NCI-H1417 (cell line): ENCODE measurements around the gene TSSK6.

Experiments used
- DNase-seq, 3 experiments: peaks; one replicate each; lab custom pipeline; 2025; lab: John Stamatoyannopoulos, UW

The TSSK6 gene

DNA sequence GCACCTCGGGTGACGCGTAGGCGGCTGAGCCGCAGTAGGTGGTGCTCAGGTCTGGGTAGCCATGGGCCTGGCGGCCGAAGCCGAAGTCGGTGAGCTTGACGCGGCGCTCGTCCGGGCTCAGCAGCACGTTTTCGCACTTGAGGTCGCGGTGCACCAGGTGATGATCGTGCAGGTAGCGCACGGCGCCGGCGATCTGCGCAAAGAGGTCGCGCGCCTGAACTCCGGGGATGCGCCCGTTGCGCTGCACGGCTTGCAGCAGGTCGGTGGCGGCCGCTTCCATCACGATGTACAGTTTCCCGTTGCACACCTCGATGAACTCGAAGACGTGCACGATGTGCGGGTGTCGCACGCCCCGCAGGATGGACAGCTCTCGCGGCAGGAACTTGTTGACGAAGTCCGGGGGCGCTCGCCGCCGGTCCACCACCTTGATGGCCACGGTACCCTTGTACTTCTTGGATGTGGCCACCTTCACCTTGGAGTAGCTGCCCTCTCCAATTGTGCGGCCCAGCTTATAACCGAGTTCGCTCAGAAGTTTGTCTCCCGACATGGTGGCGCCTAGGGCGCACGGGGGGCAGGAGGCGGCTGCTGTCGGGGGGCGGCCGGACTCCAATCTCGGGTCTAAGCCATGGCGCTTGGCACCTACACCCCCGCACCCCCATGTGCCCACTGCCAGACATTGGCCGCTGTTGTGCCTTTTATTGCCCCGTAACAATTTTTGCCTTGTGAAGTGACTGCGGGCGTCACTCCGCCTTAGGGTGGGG is at the start of gene TSSK6:
Gene TSSK6, minus strand, starts transcription at position 668 of the 761 bp plus-strand sequence. Its CDS starts 121 bp downstream, at position 547.
- DNase-seq, result no peak

DNA sequence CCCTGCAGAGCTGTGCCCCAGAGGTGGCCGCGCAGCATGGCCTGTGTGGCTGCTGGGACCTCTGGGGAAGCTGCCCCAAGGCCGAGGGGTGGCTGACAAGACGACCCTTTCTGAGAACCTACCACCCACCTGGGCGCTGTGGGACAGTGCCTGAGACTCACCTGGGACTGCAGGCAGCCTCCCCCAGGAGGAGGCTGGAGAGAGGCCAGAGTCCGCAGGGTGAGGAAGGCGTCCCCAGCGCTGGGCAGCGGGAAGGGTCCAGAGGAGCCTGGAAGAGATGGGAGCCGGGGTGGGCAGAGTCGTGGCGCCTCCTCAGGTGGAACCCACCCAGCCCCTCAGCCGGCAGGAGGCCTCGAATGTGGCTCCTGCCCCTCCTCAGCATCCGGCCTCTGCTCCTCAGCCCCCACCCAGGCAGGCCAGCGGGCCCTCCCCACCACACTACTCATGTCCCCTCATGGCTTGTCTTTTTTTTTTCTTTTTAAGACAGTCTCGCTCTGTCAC is 48.0 kb upstream of the TSSK6 start:
- no peak for DNase-seq

DNA sequence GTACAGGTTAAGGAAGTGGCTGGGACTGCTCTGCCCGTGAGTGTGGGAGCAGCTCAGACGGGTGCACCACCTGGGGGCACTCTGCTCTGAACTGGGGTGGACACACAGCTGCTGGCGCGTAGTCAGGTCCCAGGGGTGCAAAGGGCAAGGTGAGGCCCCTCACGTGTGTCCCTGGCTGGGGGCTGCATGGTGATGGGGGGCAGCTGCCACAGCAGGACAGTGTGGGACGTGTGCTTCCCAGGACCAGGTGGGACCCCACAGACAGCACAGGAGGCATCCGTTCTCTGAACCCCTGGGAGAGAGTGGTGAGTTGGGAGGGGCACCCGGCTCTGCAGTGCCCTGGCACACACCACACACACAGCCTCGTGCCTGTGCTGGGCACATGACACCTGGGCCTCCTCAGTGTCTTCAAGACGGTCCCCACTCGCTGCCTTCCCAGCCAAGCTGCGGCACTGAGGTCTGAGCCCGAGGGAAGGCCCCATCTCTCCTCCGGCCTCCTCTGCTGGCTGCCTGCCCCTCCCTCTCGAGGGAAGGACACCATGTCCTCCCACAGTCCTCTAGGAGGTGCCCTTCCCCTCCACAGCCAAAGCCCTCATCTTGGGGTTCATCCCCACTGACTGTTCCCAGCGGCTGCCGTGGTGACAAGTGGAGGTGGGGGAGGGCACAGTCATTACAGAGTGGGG is 47.5 kb upstream of the TSSK6 start:
- no peak for DNase-seq

DNA sequence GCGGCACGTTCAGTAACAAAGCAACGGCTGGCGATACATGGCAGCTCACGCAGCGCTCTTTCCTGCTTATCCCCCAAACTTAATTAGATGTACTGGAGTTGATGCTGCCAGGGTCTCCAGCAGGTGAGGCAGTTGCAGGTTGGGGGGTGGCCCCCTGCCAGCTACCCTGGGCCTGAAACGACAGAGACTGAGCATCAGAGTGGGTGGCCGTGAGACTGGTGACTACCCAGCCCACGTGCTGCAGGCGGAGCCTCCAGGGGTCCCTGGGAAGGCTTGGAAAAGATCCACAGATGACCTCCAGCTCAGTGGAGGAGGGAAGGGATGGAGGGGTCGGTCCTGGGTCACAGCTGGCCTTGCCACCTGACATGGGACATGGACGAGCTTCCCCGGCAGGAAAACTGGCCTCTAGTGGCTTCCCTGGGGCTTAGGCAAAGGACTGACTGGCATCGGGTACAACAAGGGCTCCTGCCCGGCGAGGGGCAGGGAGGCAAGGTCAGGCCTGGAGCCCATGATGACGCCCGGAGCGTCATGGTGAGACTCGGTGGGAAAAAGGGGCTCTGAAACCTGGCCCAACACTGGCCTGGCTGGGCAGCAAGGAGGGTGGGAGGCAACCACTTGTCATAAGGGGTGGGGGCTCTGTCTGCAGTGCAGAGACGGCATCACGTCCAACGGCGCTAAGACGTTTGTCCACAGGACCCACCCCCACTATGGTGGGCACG is 46.8 kb upstream of the TSSK6 start:
- no peak for DNase-seq

DNA sequence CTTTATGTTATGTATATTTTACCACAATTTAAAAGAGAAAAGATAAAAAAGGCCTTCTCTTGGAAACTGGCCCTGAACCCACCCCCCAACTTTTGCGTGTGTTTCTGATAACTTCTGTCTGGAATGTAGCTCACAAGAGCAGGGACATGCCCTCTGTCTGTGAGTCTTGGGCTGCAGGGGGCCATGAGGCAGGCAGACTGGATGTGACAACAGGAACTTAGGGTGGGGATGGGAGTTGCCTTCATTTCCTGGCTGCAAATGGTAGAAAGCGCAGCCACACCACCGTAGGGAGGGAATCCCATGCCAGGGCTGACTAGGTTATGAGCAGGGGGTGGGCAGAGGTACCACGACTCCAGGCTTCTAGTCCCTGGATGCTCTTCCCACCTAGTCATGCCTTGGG is 44.6 kb upstream of the TSSK6 start:
- no peak for DNase-seq

DNA sequence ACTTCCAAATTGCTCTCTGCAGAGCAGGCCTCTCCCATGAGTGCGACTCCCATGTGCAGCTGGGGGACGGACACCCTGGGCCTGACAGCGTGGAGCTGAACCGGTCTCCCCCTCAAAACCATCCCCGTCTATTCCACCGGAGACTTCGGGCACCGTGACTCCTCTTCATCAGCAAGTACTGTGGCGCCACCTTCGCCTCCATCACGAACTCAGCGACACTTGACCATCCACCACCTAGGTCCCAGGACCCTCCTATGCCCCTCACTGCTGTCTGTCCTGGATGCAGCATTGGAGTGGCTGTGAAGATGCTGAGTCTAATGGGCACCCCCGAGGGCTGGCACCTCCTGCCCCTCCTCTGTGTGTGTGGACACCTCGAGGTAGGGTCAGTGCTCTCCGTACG is 43.3 kb upstream of the TSSK6 start:
- no peak for DNase-seq

DNA sequence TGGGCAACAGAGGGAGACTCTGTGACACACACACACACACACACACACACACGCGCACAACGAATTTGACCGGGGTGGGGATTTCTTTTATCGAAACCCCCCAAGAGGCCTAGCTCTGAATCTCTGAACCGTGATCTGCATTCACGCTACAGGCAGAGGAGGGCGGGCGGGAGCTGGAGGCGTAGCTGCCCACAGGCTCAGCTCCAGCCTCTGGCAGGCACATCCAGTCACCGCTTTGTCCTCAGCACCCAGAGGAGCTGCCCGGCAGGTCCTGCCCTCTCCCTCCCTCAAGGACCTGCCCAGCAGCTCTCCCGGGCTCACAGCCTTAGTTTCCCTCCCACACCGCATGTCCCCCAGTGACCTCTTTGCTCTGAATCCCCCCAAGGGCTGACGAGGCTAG is 42.7 kb upstream of the TSSK6 start:
- no peak for DNase-seq

DNA sequence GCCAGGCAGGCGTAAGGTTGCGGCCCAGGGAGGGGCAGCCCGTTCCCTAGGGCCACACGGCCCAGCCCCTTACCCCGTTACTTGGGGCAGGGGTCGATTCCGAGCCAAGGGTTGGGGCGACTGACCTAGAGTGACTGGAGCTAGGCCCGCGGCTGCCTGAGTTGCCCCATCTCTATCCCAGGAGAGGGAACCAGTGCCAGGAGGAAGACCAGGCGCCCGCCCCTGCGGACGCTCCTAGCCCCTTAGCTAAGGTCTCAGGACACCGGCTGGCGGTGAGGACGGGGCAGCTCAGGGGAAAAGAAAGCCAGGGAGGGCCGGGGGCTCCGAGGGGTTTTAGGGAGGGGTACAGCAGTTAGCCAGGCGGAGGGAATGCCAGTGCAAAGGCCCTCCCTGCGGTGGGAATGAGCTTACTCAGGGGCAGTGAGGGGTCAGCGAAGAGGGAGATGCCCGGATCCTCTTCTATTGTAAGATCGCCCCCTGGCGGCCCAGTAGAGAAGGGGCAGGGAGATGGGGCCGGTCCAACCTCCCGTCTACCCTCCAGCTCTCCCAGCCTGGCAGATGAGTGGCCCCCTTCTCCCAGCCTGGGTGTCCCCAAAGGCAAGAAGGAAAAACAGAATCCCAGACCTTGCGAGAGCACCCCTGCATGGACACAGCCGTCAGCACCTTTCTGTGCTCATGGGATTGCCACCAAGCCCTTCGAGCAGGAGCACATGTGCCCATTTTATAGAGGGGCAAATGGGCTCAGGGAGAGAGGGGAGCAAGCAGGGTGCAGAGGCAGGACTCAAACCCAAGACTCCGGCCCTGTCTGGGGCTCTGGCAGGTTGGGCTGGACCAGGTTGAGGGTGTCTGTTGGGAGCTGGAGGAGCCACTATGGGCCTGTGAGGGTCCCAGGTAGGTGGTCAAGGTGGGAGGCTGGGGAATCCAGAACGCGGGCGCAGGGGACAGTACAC is 39.0 kb upstream of the TSSK6 start:
- no peak for DNase-seq

DNA sequence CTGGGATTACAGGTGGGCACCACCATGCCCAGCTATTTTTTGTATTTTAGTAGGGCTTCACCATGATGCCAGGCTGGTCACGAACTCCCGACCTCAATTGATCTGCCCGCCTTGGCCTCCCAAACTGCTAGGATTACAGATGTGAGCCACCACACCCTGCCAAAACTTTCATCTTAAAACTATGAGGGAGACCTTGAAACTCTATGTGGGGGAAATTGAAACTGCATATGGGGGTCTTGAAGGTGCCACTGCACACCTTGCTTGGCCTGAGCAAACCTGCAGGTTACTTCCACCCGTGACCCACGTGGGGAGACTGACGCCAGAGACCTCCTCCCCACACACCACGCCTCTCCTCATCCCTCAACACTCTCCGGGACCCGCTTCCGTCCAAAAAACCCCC is 38.3 kb upstream of the TSSK6 start:
- DNase-seq, result no peak

DNA sequence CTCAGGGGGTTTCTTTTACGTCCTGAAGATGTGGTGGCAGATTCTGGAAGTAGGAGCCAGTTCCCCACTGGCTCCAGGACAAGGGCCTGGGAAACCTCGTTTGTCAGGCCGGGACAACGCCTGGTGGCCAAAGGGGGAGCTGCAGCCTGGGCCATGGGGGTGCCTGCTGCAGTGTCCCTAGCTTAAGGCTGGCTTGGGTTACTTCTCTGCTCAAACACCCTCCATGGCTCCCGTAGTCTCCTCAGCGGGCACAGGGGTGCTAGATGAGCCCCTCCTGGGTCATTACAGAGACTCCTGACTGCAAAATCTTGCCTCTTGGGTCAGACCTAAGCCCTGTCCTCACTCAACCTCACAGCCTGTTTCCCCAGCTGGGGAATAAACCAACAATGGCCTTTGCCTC is 37.5 kb upstream of the TSSK6 start:
- no peak for DNase-seq

DNA sequence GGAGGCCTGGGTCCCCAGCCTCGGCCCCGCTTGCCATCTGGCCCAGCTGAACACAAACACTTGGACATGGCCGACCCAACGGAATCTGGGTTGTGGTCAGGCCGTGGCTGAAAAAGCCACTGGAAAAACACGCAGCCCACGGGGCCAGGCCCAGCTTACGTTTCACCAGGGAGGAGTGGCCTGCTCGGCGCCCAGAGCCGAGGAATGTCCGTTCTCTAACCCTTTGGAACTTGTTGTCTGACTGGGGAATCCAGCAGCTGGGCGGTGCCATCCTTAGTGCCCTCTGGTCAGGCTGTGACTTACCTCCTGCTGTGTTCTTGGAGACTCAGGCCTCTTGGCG is 36.5 kb upstream of the TSSK6 start:
- DNase-seq, result no peak

DNA sequence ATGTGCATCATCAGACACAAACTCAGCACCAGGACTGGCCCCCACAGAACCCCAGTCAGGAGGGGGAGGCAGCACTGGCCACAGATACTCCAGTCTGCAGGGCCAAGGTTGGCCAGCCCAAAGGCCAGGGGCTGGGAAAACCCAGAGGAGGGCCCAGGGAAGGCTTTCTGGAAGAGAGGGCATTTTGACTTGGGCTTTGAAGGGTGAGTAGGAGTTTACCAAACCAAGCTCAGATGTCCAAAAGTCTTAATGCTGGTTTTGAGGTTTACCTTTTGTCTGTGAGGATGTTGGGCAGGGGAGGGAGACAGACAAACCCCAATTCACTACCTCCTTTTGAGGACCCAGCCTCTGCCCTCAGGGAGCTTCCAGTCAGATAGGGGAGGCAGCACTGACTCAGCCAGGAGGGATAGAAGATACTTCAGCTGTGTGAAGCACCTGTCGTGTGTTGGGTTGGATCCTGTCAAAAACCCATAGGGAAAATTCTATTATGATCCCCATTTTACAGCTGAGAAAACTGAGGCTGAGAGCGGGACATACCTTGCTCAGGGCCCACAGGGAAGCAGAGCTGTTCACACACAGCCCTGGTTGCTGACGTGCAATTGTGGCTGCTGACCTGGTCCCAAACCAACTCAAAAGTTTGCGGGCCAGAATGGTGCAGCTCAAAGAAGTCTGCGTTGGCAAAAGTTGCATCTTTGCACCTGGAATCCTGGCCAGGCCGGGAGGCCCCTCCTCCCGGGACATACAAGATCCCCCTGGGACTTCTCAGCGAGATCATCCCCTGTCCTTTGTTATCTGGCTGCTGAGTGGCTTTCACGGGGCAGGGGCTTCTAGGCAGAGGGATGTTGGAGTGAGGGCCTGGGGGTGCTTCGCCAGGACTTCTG is 35.9 kb upstream of the TSSK6 start:
- DNase-seq, result no peak

DNA sequence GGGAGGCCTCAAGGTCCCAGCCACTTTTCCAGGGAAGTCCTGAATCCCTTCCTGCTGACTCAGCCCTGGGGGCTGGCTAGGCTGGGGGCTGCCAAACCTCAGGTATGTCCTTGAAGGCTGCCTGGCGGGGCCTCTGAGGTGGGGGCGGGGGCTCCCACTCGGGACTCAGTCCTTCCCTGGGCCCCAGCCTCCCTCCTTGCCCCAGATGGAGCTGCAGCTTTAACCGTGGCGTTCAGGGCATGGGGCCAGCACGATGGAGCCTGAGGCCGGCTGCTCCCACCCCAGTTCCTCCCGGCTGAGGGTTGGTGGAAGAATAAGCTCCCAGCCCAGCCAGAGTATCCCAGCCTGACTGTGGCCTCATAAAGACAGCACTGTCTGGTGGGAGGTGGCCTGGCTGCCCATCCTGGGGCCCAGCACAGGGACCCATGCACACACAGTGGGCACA is 35.2 kb upstream of the TSSK6 start:
- DNase-seq, result no peak

DNA sequence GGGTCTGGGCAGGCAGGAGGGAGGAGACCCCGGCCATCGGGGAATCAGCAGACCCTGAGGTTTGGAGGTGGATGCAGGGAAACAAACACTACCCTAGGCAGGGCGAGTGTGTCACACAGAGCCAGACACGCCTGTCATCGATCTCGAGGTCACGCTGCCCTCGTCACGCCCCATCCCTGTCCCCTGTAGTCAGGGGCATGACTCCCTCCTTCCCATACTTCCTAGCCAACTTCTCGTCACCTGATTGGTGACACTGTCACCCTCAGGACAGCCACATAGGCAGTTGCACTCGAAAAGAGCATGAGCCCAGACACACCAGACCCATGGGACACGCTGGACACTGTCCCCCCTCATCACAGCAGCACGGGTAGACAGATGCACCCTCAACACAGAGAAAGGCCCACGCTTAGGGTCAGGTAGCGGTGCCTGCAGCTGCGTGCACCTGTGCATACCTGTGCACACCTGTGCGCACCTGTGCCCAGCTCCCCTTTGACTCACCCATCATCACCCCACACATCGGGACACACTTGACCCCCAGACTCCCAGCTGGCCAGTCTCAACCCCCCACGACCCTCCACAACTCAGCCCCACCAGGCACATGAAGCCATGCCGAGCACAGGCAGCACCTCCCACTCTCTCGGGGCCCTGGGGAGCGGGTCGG is 34.6 kb upstream of the TSSK6 start:
- DNase-seq, result no peak

DNA sequence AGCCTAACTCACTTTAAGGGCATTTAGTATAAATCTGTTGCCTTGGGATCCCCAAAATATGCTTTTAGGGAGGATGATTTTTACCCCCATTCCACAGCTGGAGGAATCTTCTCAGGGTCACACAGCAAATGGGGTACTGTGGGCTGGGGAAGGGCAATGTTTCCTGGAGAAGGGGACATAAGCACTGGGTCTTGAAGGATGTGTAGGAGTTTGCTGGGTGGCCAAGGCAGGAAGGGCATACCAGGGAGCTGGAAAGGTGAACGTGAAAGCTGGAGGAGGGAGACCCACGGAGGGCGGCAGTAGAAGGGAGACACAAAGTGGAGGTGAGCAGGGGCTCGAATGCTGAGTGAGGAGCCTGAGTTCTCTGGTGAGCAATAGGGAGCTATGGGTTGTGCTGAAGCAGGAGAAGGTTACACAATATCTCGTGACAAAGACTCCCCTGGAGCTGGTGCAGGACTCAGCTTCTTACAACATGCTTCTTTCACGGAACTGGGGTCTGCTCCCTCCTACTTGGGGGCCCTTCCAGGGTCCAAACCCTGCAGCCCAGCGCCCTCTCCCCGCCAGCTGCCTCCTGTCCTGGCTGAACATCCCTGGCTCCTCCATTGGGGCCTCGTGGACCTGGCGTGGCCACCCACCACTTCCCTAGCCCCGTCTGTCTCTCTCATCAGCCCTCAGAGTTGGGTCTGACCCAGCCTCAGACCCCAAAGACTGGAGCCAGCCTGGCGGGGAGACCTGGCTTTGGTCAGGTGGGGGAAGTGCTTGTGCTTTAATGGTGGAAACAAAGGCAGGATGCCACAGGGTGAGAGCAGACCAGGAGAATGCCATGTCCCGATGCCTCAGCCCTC is 33.8 kb upstream of the TSSK6 start:
- DNase-seq, result no peak

DNA sequence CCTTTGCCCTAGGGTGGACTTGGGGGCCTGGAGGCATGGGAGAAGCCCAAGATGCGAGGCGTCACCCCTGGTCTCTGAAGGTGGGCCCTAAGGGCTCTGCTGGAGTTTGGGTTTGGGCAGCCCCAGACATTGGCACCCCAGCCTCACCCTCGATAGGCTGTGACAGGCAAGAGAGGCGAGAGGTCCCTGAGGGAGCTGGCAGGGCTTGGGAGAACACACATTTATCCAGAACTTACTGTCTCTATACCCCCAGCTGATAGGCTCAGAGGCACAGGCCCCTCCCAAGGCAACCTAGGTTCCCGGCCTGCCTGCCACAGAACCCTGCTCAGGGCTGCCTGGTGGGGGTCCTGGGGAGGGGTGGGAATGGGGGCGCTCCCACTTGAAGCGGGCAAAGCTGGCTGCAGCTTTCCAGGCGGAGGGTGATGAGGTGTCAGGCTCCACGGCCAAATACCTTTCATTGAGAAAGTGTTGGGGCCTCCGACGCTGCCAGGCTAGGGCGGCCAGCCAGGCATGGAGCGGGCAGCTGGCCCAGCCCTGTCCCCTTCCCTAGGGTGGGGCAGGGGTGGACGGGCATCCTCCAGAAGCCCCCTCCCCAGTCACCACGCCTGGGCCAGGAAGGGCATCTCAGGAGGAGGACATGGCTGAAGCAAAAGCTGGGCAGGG is 32.5 kb upstream of the TSSK6 start:
- DNase-seq, result no peak

DNA sequence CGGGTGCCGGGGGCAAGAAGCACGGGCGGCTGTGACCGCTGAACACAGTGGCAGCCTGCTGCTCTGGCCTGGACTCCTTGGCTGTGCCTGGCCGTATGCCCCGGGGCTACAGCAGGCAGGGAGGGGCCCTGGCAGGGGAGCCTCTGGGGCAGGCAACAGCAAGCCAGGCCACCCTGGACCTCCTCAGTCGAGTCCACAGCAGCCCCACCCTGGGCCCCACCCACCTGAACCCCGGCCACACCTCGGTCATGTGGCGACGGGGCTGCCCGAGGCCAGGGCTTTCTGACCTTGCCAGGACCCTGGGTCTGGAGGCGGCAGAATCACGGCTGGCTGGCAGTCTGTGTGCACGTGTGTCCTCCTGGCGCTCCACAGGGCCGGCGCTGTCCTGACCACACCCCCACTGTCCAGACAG is 31.4 kb upstream of the TSSK6 start:
- DNase-seq, result no peak

DNA sequence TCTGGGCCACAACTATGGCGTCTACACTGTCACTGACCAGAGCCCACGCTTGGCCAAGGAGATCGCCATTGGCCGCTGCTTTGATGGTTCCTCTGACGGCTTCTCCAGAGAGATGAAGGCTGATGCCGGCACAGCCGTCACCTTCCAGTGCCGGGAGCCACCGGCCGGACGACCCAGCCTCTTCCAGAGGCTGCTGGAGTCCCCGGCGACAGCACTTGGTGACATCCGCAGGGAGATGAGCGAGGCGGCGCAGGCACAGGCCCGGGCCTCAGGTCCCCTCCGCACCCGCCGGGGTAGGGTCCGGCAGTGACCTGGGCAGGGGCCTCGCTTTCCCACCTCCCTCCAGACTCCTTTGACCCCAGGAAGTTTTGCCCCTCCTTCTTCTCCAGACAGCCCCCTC is 30.4 kb upstream of the TSSK6 start:
- DNase-seq, result no peak
